HTERT RPE-1 (cell line): ENCODE results near the gene RAD51AP1.

Source experiments
- in situ Hi-C: fragments of 300-500 bp; cut with MboI; formaldehyde crosslinking; loops from 4 replicates; pipeline ENCODE4 v1.14.3; 2020; ENCODE audit warnings: low sequenced_read_pairs

The RAD51AP1 gene

GRCh38 chr12:4540638-4541037, 1.9 kb downstream of the RAD51AP1 start:
- in situ Hi-C loops = no loop called here

GRCh38 chr12:4545195-4545594, 6.5 kb downstream of the RAD51AP1 start:
- in situ Hi-C loops = no loop called here

- in situ Hi-C loops = no loop called here
Observed at GRCh38 chr12:4552191-4552590, 13.5 kb downstream of the RAD51AP1 start.

GRCh38 chr12:4553943-4554342, 15.3 kb downstream of the RAD51AP1 start:
- in situ Hi-C loops = no loop called here

GRCh38 chr12:4555804-4556203, 17.1 kb downstream of the RAD51AP1 start:
- in situ Hi-C loops = no loop called here

GRCh38 chr12:4556735-4557530, 18.2 kb downstream of the RAD51AP1 start:
- in situ Hi-C loops = no loop called here

- in situ Hi-C loops = no loop called here
Observed at GRCh38 chr12:4557586-4557985, 18.9 kb downstream of the RAD51AP1 start.

GRCh38 chr12:4558171-4558570, 19.5 kb downstream of the RAD51AP1 start:
- in situ Hi-C loops = no loop called here

- in situ Hi-C loops = no loop called here
Observed at GRCh38 chr12:4562034-4562657, 23.5 kb downstream of the RAD51AP1 start, which contains the start of gene DYRK4. Gene DYRK4 (plus strand): TSS chr12:4562208. CDS start chr12:4562246, 38 bp downstream.

GRCh38 chr12:4563336-4563735, 24.6 kb downstream of the RAD51AP1 start:
- in situ Hi-C loops = no loop called here

- in situ Hi-C loops = no loop called here
Observed at GRCh38 chr12:4564818-4565217, 26.1 kb downstream of the RAD51AP1 start.

GRCh38 chr12:4566474-4566873, 27.8 kb downstream of the RAD51AP1 start:
- in situ Hi-C loops = no loop called here

GRCh38 chr12:4567073-4567881, 28.6 kb downstream of the RAD51AP1 start:
- in situ Hi-C loops = no loop called here

GRCh38 chr12:4569261-4569660, 30.6 kb downstream of the RAD51AP1 start:
- in situ Hi-C loops = no loop called here

GRCh38 chr12:4572680-4573079, 34.0 kb downstream of the RAD51AP1 start:
- in situ Hi-C loops = no loop called here

GRCh38 chr12:4579305-4580102, 40.8 kb downstream of the RAD51AP1 start:
- in situ Hi-C loops = no loop called here

GRCh38 chr12:4580281-4580688, 41.6 kb downstream of the RAD51AP1 start:
- in situ Hi-C loops = no loop called here

- in situ Hi-C loops = no loop called here
Observed at GRCh38 chr12:4584281-4584680, 45.6 kb downstream of the RAD51AP1 start.

- in situ Hi-C loops = no loop called here
Observed at GRCh38 chr12:4584896-4585295, 46.2 kb downstream of the RAD51AP1 start.

GRCh38 chr12:4586500-4586899, 47.8 kb downstream of the RAD51AP1 start:
- in situ Hi-C loops = no loop called here

- in situ Hi-C loops = no loop called here
Observed at GRCh38 chr12:4587108-4587507, 48.4 kb downstream of the RAD51AP1 start.
